K562 (cell line): ENCODE results near the gene COQ5. TPM values are rescaled to one million over a fixed set of nuclear protein-coding genes. Genes with fewer than 3 reads are reported as not detected.

Experiments used
- ATAC-seq: fragments of 200-7000 bp; cut with Tn5 transposase; 3 replicates; pipeline ENCODE4 v1.9.1; 2020; ENCODE audit warnings: moderate library complexity
- BruUV-seq: library from RNA; stranded (reverse); fragments of 400-500 nt; replicated peaks from 2 replicates; lab custom pipeline; 2021; lab: Mats Ljungman, UMichigan
- CTCF ChIA-PET: fragments of 300-600 bp; formaldehyde crosslinking; extraction: SDS; loops from one replicate; lab custom pipeline; 2021; ENCODE audit warnings: low intra/inter-chr PET ratio; lab: Yijun Ruan, JAX
- POLR2A ChIA-PET: fragments of 300-600, 350-650 bp; sonication (Branson Sonifier 250); formaldehyde crosslinking; extraction: SDS; loops from one replicate; lab custom pipeline; 2021; ENCODE audit warnings: antibody characterized with exemption, inconsistent platforms; lab: Yijun Ruan, JAX
- DNase-seq, 4 experiments: peaks; one replicate each; pipeline versions ENCODE4 v3.0.0 to v3.0.0-alpha.2; 2011 to 2018; ENCODE audit warnings: low spot score in 3 of 4, mixed read lengths in 3 of 4; ENCODE audit errors: extremely low read depth in 1 of 4
- FAIRE-seq: peaks from 2 replicates; lab custom pipeline; 2011; peaks lifted over from hg19 to GRCh38; lab: Jason Lieb, UNC
- H2AFZ ChIP-seq: 2 replicates; pipeline ENCODE4 v1.6.0; 2011; ENCODE audit warnings: low read depth, low read length, control low read depth, inconsistent platforms
- H3K27ac ChIP-seq: fragments of 200-600 bp; 3 replicates; pipeline ENCODE4 v1.8.0; 2011; ENCODE audit warnings: low read depth, mild to moderate bottlenecking, control low read depth, inconsistent platforms, low read length, moderate library complexity, mixed read lengths; ENCODE audit errors: extremely low read depth
- H3K27me3 ChIP-seq, 2 experiments: fragments of 300-600 bp in 1 of 2; 2 replicates in 1 of 2; 3 replicates in 1 of 2; pipeline versions ENCODE4 v1.6.0 to v1.8.0; 2011; ENCODE audit warnings: inconsistent platforms in 2 of 2, low read length in 2 of 2, mild to moderate bottlenecking in 1 of 2, mixed read lengths in 1 of 2, moderate library complexity in 1 of 2; ENCODE audit not compliant: control insufficient read depth in 2 of 2, insufficient read depth in 2 of 2
- H3K36me3 ChIP-seq: fragments of 300-600 bp; 3 replicates; pipeline ENCODE4 v1.8.0; 2011; ENCODE audit warnings: mild to moderate bottlenecking, low read length, inconsistent platforms; ENCODE audit not compliant: control insufficient read depth, insufficient read depth
- H3K4me1 ChIP-seq, 2 experiments: fragments of 200-600 bp in 1 of 2; replicated peaks in 1 of 2; 2 replicates in 1 of 2; 3 replicates in 1 of 2; pipeline versions ENCODE4 v1.5.1 to v1.8.0; 2011; ENCODE audit warnings: inconsistent platforms in 2 of 2, low read length in 2 of 2, mild to moderate bottlenecking in 1 of 2, mixed read lengths in 1 of 2, moderate library complexity in 1 of 2; ENCODE audit not compliant: control insufficient read depth in 2 of 2, insufficient read depth in 2 of 2
- H3K4me2 ChIP-seq: 2 replicates; pipeline ENCODE4 v1.6.1; 2011; ENCODE audit warnings: low read length, control low read depth, inconsistent platforms, mixed read lengths; ENCODE audit not compliant: insufficient read depth
- H3K4me3 ChIP-seq: fragments of 200-600 bp; sonication (generic), shearing (Covaris generic); 2 replicates; pipeline ENCODE4 v1.5.1; 2016; ENCODE audit warnings: control low read depth, inconsistent platforms
- H3K79me2 ChIP-seq: fragments of 200-600 bp; 3 replicates; pipeline ENCODE4 v1.8.0; 2011; ENCODE audit warnings: low read length, inconsistent platforms; ENCODE audit not compliant: control insufficient read depth, insufficient read depth
- H3K9ac ChIP-seq, 2 experiments: 2 replicates each; pipeline versions ENCODE4 v1.6.0 to v1.6.1; 2011; ENCODE audit warnings: low read depth in 2 of 2, low read length in 2 of 2, control low read depth in 1 of 2, inconsistent platforms in 1 of 2, mild to moderate bottlenecking in 1 of 2, mixed read lengths in 1 of 2; ENCODE audit not compliant: insufficient read depth in 1 of 2
- H3K9me1 ChIP-seq: one replicate; pipeline ENCODE4 v1.6.0; 2011; ENCODE audit warnings: inconsistent platforms, mild to moderate bottlenecking, low read length, moderate library complexity; ENCODE audit not compliant: control insufficient read depth, insufficient read depth
- H3K9me3 ChIP-seq: replicated peaks from 2 replicates; pipeline ENCODE4 v1.5.1; 2011; ENCODE audit warnings: low read depth, low read length, inconsistent platforms; ENCODE audit not compliant: control insufficient read depth, insufficient read depth
- H4K20me1 ChIP-seq: replicated peaks from 2 replicates; pipeline ENCODE4 v1.6.1; 2011; ENCODE audit warnings: low read length, inconsistent platforms, mixed read lengths; ENCODE audit not compliant: control insufficient read depth, insufficient read depth
- ARID2 ChIP-seq: fragments of 450-650 bp; IDR thresholded peaks from 2 replicates; pipeline ENCODE4 v1.6.1; 2017; ENCODE audit warnings: antibody characterized with exemption, mild to moderate bottlenecking
- BCOR ChIP-seq: fragments of 450-650 bp; IDR thresholded peaks from 2 replicates; pipeline ENCODE4 v1.6.1; 2016
- BRF2 ChIP-seq: IDR thresholded peaks from 3 replicates; pipeline ENCODE4 v1.6.1; 2011; ENCODE audit warnings: borderline replicate concordance, mild to moderate bottlenecking; ENCODE audit not compliant: insufficient read length, insufficient read depth
- CBX1 ChIP-seq: sonication (generic); IDR thresholded peaks from 2 replicates; pipeline ENCODE4 v1.6.1; 2016; ENCODE audit warnings: antibody characterized with exemption, low read depth, mild to moderate bottlenecking
- ESRRB ChIP-seq: fragments of 250-450 bp; sonication (Bioruptor Pico); IDR thresholded peaks from 2 replicates; pipeline ENCODE4 v1.5.0; 2020; ENCODE audit warnings: mild to moderate bottlenecking, moderate library complexity, borderline replicate concordance
- FOXA1 ChIP-seq: fragments of 450-650 bp; IDR thresholded peaks from 2 replicates; pipeline ENCODE4 v1.6.1; 2016; ENCODE audit warnings: mild to moderate bottlenecking, borderline replicate concordance
- IRF2 ChIP-seq: sonication (generic); formaldehyde crosslinking; IDR thresholded peaks from 2 replicates; pipeline ENCODE4 v1.8.1; 2022; ENCODE audit warnings: mild to moderate bottlenecking, missing genetic modification reagents
- JUNB ChIP-seq: fragments of 450-650 bp; formaldehyde crosslinking; conservative IDR thresholded peaks from 2 replicates; pipeline ENCODE4 v1.4.0; 2020; ENCODE audit warnings: mild to moderate bottlenecking
- JUND ChIP-seq, 2 experiments: IDR thresholded peaks; 2 replicates in 1 of 2; 3 replicates in 1 of 2; pipeline ENCODE4 v1.6.1; 2011; ENCODE audit warnings: borderline replicate concordance in 2 of 2, low read depth in 2 of 2, low read length in 2 of 2, improper control_type of control experiment in 1 of 2, missing biosample characterization in 1 of 2, missing genetic modification characterization in 1 of 2, missing genetic modification reagents in 1 of 2
- KDM1A ChIP-seq, 2 experiments: fragments of 450-650 bp; IDR thresholded peaks; 2 replicates each; pipeline ENCODE4 v1.6.1; 2016; ENCODE audit warnings: mild to moderate bottlenecking in 2 of 2
- MEIS2 ChIP-seq: fragments of 450-650 bp; IDR thresholded peaks from 2 replicates; pipeline ENCODE4 v1.6.1; 2014; ENCODE audit warnings: mild to moderate bottlenecking; ENCODE audit not compliant: partially characterized antibody
- NELFE ChIP-seq: IDR thresholded peaks from 2 replicates; pipeline ENCODE4 v1.6.1; 2011; ENCODE audit warnings: mild to moderate bottlenecking; ENCODE audit not compliant: insufficient read depth, insufficient read length
- NEUROD1 ChIP-seq: fragments of 150-350 bp; IDR thresholded peaks from 2 replicates; pipeline ENCODE4 v1.6.1; 2014; ENCODE audit warnings: borderline replicate concordance, low read length, low read depth; ENCODE audit not compliant: partially characterized antibody
- PHF8 ChIP-seq: fragments of 200-600 bp; sonication (generic); IDR thresholded peaks from 2 replicates; pipeline ENCODE4 v1.6.1; 2012; ENCODE audit warnings: mixed run types, mild to moderate bottlenecking, inconsistent platforms, low read length, moderate library complexity, borderline replicate concordance
- SP1 ChIP-seq: sonication (generic); formaldehyde crosslinking; IDR thresholded peaks from 2 replicates; pipeline ENCODE4 v1.8.1; 2022; ENCODE audit warnings: mild to moderate bottlenecking, missing genetic modification reagents
- STAT6 ChIP-seq: sonication (generic); formaldehyde crosslinking; IDR thresholded peaks from 2 replicates; pipeline ENCODE4 v1.8.1; 2023; ENCODE audit warnings: mild to moderate bottlenecking, missing genetic modification reagents
- ZNF785 ChIP-seq: fragments of 250-450 bp; sonication (Bioruptor Pico); IDR thresholded peaks from 2 replicates; pipeline ENCODE4 v1.4.0; 2020; ENCODE audit warnings: mild to moderate bottlenecking
- WGBS: fragments of 100-300 bp; shearing (Covaris generic); methylation state at CpG from one replicate; pipeline ENCODE4 v1.1.6; 2016; ENCODE audit warnings: low coverage, mixed read lengths; ENCODE audit not compliant: insufficient coverage; ENCODE audit errors: missing lambda C conversion rate; 5-methylcytosine and 5-hydroxymethylcytosine counted together
- in situ Hi-C: fragments of 300-500 bp; cut with MboI; formaldehyde crosslinking; loops from 4 replicates; pipeline ENCODE4 v1.15.0; 2018; ENCODE audit warnings: inconsistent platforms, mixed read lengths
- intact Hi-C: fragments of 100-400 bp; cut with micrococcal nuclease; formaldehyde crosslinking; loops from 2 replicates; pipeline ENCODE4 v1.14.2; 2022
- polyA plus RNA-seq, 8 experiments: library from polyadenylated mRNA; depleted of rRNA in 4 of 8; stranded (reverse) in 5 of 8; unstranded in 3 of 8; fragments of >200 nt; fragmentation: Nextera tagmentation in 2 of 8; fragmentation: Illumina TruSeq in 1 of 8; extraction: Ambion mirVana in 2 of 8; extraction: Trizol in 1 of 8; gene quantifications; 2 replicates each; pipeline versions ENCODE4 v1.2.1 to v1.2.3, GENCODE V29; 2011 to 2014; ENCODE audit warnings: inconsistent platforms in 1 of 8, missing spikeins in 1 of 8
- total RNA-seq, 7 experiments: library from RNA; depleted of rRNA in 6 of 7; stranded (reverse); fragments of >200 nt in 6 of 7; fragmentation: Illumina TruSeq in 2 of 7; extraction: Trizol in 2 of 7; gene quantifications; 2 replicates each; pipeline versions ENCODE4 v1.2.1 to v1.2.3, GENCODE V29; 2011 to 2021; ENCODE audit warnings: low replicate concordance in 1 of 7

The COQ5 gene
- total and polyA plus RNA-seq, 9 of the 15 experiments (the other 6 are each of a cell fraction or from before 2014, with no cell fraction given): 19.2 to 59.7 (median 30.4) TPM

- H3K79me2 ChIP-seq: peaks cover 21% of the 10 kb centered on the region
- intact Hi-C loops: no loop called here
- no peaks in the 10 kb centered on the region for H4K20me1 ChIP-seq
- no peak for DNase-seq
- H3K36me3 ChIP-seq: peaks cover 26% of the 10 kb centered on the region
- WGBS: 93% methylated on average over 2 of the region's 2 CpGs
- ChIA-PET POLR2A (interaction anchor here (0.7 to 3.6 kb wide), 9 partner anchors 8 to 50 kb away, joined by 3 to 14 read pairs (median 3); partner anchors contain the start of gene COQ5), CTCF (no interaction called here)
- BruUV-seq: no TSS peak
- H3K27me3 ChIP-seq: no peaks in the 10 kb centered on the region
- peaks cover 9 to 28% of the 10 kb centered on the region in 2 experiments; a peak in 4 of 5 replicates for H3K4me1 ChIP-seq
- no peak overlapping the region for H3K4me3 ChIP-seq
- H3K9me1 ChIP-seq: no peaks in the 10 kb centered on the region
- H3K27ac ChIP-seq: no peak overlapping the region
- H3K9ac ChIP-seq: peak overlapping the region in 1 of 2 experiments; percentile 81; a peak in 2 of 4 replicates
- no peak for FAIRE-seq
- ATAC-seq: no peak
- no peak overlapping the region for H3K4me2 ChIP-seq
- no peaks in the 10 kb centered on the region for H3K9me3 ChIP-seq
- H2AFZ ChIP-seq: no peak overlapping the region
- in situ Hi-C loops: no loop called here
- TF ChIP-seq BRF2 (no peak), ESRRB (CRISPR knock-in tag) (no peak), IRF2 (no peak), JUNB (CRISPR knock-in tag) (no peak), STAT6 (CRISPR knock-in tag) (no peak), BCOR (peak; percentile 53; the same call in 1 of the 2 replicates), NELFE (no peak), SP1 (no peak), ZNF785 (CRISPR knock-in tag) (no peak), PHF8 (no peak), FOXA1 (no peak), MEIS2 (no peak), CBX1 (no peak), NEUROD1 (no peak), KDM1A (IDR thresholded peaks at IDR 0.05) (peak in 1 of 2 experiments; percentile 51; a peak in 2 of 4 replicates), JUND (IDR thresholded peaks at IDR 0.05; ENCODE audit: borderline replicate concordance, low read depth, low read length) (no peak), JUND (tag; IDR thresholded peaks at IDR 0.05; ENCODE audit: borderline replicate concordance, low read depth, low read length) (no peak), ARID2 (no peak)
Observed at GRCh38 chr12:120490833-120491512, 38.0 kb downstream of the COQ5 start.
